ENCODE results near the gene SLC39A7.
A peak's percentile ranks its signal among the peaks of the same experiment; 100 is the strongest.

Gene SLC39A7

GRCh38 chr6:33200219-33201146 lies at the start of gene SLC39A7, which contains the start of gene RXRB:
Gene SLC39A7 (plus strand): TSS chr6:33200867. CDS start chr6:33201246, 379 bp downstream.
Gene RXRB (minus strand): TSS chr6:33200665. CDS start chr6:33200476, 189 bp downstream.
- DNase-seq, result peak; percentile 100

- no peak for DNase-seq
Measured at GRCh38 chr6:33151050-33151449, 49.6 kb upstream of the SLC39A7 start.

GRCh38 chr6:33154349-33154748 lies 46.3 kb upstream of the SLC39A7 start:
- DNase-seq, result no peak

- no peak for DNase-seq
Measured at GRCh38 chr6:33156561-33156960, 44.1 kb upstream of the SLC39A7 start.

- no peak for DNase-seq
Measured at GRCh38 chr6:33156964-33157363, 43.7 kb upstream of the SLC39A7 start.

- DNase-seq, result no peak
Measured at GRCh38 chr6:33160096-33160495, 40.6 kb upstream of the SLC39A7 start.

- DNase-seq, result peak; percentile 60
Measured at GRCh38 chr6:33160728-33161344, 39.8 kb upstream of the SLC39A7 start.

- peak; percentile 87 for DNase-seq
Measured at GRCh38 chr6:33161354-33162331, 39.0 kb upstream of the SLC39A7 start.

GRCh38 chr6:33163540-33163939 lies 37.1 kb upstream of the SLC39A7 start:
- DNase-seq, result no peak

GRCh38 chr6:33164176-33164575 lies 36.5 kb upstream of the SLC39A7 start:
- DNase-seq, result no peak

GRCh38 chr6:33164665-33165373 lies 35.8 kb upstream of the SLC39A7 start:
- DNase-seq, result no peak

GRCh38 chr6:33165581-33166258 lies 34.9 kb upstream of the SLC39A7 start:
- DNase-seq, result no peak

- no peak for DNase-seq
Measured at GRCh38 chr6:33166363-33166762, 34.3 kb upstream of the SLC39A7 start.

- no peak for DNase-seq
Measured at GRCh38 chr6:33166811-33167210, 33.9 kb upstream of the SLC39A7 start.

GRCh38 chr6:33167374-33168283 lies 33.0 kb upstream of the SLC39A7 start:
- no peak for DNase-seq

GRCh38 chr6:33168284-33168601 lies 32.4 kb upstream of the SLC39A7 start:
- DNase-seq, result no peak

- no peak for DNase-seq
Measured at GRCh38 chr6:33168639-33169038, 32.0 kb upstream of the SLC39A7 start.

- peak; percentile 19 for DNase-seq
Measured at GRCh38 chr6:33169291-33170175, 31.1 kb upstream of the SLC39A7 start.

GRCh38 chr6:33170176-33171015 lies 30.3 kb upstream of the SLC39A7 start:
- no peak for DNase-seq

Data from suppressor macrophage treated with lipopolysaccharide for 4 hours (primary cell).